Stimulated activated CD4-positive, alpha-beta T cell treated with anti-CD3 and anti-CD28 coated beads, TNF-alpha, amount 100 ng/mL, for 24 hours (primary cell): ENCODE results near the gene NAALADL2.

ENCODE experiments used
- DNase-seq, 3 experiments: peaks; one replicate each; pipeline ENCODE4 v3.0.0-alpha.2; 2020; ENCODE audit warnings: low read depth in 3 of 3

NAALADL2 gene

GRCh38 chr3:175308097-175308496 lies 449.0 kb downstream of the NAALADL2 start:
- DNase-seq = no peak

GRCh38 chr3:175310046-175310445 lies 450.9 kb downstream of the NAALADL2 start:
- DNase-seq = no peak

DNA sequence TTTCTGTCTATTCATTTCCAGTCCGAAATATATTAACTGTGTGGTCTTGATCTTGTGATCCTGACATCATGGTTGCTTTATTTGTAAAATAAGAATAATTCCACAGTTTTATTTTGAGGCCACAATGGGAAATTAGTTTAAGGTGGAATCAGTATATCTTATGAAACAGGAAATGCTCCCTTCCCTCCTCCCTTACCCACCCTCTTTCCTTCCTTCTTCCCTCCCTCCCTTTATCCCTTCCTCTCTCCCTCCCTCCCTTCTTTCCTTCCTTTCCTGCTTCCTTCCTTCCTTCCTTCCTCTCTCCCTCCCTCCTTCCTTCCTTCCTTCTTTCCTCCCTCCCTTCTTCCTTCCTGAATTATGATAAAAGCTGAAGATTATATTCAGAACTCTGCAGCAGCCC lies 452.3 kb downstream of the NAALADL2 start:
- DNase-seq = no peak

DNA sequence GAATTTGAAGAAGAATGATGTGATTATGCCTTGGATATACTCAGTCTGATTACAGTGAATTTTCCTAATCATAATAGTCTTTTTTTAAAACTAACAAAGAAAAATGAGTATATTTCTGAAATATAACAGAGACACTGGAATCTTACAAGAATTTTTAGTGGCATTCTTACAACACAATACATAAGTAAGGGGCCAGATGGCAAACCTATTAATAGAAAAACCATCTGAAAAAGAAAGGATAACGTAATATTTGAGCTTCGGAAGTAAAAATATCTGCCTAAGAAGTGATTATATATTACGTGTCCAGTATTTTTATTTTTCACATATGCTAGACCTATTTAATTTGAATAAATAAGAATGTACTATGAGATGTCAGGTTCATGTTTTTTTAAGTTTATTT lies 452.8 kb downstream of the NAALADL2 start:
- DNase-seq = no peak

GRCh38 chr3:175312791-175313190 lies 453.7 kb downstream of the NAALADL2 start:
- no peak for DNase-seq

DNA sequence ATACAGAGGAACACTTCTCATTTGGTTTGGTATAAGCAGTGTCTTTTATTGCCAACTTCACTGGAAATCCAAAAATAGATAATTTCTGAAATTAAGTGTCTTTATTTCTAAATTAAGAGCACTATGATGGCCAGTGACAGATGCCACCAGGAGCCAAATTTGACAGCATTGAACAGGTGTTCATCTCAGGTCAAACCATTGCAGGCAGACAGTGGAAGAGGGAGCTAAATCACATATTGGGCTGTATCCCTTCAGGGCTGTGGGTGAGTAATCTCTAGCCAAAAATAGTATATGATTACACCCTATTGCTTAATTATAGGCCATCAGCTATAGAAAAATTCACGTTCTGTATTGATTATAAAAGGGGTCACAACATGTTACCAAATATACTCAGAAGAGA lies 457.7 kb downstream of the NAALADL2 start:
- DNase-seq = no peak

DNA sequence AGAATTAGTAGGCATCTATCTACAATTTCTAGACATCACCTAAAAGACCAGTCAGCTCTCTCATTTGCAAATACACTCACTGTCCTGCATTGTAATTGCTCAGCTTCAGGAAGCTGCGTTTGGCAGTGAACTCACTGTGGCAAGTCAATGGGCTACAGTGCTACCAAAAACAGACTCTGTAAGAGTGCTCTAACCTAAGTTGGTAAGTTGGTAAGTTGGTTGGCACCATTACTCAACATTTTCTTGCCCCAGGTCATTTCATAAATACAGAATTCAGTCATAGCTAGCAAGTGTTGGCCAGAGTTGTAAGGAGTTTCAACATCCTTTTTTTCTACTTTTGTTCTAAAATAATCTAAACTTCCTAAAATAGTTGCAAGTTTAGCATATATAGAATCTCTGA lies 466.3 kb downstream of the NAALADL2 start:
- no peak for DNase-seq

DNA sequence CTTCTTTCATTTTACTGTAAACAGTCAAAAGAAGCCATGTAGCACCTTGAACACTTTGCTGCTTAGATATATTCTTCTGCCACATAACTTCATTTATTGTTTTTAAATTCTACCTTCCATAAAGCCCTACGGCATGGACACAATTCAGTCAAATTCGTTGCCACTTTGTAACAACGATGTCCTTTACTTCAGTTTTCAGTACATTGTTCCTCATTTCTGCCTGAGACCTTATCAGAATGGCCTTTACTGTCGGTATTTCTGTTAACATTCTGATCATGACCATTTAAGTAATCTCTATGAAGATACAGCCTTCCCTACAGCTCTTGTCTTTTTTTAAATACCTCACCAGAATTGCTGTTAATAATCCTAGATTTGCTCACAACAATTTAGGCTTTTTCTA lies 466.9 kb downstream of the NAALADL2 start:
- no peak for DNase-seq

- no peak for DNase-seq
Measured at GRCh38 chr3:175329373-175329772, 470.2 kb downstream of the NAALADL2 start.

DNA sequence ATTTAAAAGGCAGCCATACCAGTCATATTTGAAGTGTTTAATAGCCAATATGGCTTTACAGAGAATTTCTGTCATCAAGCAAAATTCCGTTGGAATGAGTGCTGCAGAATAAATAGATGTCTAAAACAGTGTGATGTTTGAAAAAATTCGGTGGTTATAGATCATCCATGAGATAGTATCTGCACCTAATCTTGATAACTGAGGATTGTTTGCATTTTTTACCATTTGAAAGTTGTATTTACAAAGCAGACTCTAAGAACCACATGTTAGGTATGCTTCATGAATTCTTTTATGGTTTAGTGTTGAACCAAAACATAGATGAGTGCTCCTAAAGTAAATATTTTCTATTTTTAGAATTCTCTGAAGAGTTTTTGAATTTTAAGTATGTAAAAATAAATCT lies 476.1 kb downstream of the NAALADL2 start:
- DNase-seq = no peak

DNA sequence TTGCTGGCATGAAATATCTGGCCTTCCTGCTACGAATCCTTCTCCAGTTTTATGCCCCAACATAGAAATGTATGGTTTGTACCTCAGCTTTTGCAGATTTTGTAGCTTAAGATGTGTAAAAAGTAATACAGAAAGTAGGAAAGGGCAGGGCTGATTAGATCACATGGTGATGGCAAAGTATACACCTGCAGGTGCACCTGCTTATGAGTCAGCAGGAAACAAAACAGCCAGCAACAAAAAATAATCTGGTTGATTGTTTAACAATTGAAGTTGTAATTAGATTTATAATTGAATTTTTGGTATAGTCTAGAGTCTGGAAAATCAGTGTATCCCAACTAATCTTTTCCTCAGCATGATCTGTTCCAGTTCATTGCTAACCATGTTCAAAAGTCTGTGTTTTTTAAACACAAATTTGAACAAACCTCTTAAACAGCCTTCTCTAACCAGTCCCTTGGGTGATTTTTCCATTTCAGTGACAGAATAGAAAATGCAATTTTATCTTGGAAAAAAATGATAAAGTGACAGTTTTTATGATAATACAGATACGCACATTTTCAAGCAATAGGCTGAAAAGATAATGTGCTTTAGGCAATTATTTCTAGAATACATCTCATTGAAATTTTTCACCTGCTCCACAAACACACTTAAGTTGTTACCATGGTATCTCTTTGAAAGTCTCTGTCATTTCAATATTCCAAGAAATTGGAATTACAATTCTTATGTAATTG lies 477.4 kb downstream of the NAALADL2 start:
- no peak for DNase-seq

GRCh38 chr3:175337631-175338030 lies 478.5 kb downstream of the NAALADL2 start:
- DNase-seq = no peak

DNA sequence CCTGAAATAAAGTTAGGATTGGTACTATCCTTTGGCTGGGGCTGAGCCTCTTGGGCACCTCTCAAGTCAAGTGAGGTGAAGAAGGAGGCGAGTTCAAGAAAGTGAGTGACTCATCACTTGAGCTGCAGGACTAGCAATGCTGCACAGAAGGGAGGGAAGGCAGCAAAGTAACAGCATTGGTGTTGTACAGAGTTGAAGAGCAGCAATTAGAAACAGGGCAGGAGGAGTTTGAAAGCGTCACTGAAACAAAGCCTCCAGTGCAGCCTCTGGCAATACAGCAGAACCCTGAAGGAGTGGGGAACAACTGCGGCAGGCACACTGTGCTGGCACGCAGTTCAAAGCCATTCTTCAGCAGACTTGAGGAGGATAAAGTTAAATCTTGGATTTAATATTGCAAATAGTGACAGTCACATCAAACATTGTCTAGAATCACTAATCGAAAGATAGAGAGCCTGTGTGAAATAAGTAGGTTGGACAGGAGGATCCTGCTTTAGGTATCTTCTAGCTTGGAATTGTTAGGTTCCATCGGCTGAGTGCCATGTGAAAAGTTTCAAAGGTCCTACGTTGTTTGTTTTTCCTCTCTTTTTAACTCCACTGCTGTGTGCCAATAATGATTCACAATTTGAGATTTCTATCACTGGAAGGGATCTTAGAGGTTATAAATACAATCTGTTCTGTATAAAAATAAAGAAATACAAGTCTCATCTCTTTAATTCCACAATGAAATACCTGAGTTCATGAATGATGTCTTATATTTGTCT lies 479.8 kb downstream of the NAALADL2 start:
- no peak for DNase-seq

- no peak for DNase-seq
Measured at GRCh38 chr3:175340338-175341015, 481.3 kb downstream of the NAALADL2 start.

GRCh38 chr3:175342196-175342595 lies 483.1 kb downstream of the NAALADL2 start:
- no peak for DNase-seq

GRCh38 chr3:175343946-175344345 lies 484.8 kb downstream of the NAALADL2 start:
- no peak for DNase-seq

DNA sequence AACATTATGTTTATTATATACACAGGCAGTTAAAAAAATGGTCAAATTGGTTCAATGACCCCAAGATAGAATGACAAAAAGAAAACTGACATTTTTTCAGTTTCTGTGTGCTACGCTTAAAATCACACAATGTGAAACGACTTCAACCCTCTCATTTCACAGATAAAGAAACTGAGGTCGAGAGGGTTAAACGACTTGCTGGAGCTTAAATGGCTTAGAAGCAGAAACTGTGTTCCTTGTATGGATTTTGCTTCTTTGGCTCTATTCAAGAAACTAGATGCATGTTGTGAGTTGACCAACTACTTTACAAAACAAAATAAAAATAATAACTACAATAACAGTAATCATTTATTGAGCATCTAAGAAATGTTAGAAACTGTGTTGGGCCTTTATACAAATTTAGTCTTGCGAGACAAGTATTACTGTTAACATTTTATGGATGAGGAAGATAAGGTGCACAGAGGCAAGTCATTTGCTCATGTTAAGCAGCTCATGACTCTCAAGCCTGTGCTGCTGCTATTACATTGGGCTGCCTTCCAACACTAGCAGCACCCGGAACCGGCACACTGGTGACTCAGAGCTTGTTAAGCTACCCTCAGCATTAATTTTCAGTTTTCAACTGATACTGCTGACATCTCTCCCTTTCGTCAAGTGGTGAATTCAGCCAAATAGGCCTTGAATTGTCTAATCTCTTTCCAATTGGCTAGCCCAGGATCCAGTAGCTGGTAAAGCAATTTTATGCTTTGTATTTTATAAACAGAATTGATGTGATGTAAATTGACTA lies 487.6 kb downstream of the NAALADL2 start:
- no peak for DNase-seq

DNA sequence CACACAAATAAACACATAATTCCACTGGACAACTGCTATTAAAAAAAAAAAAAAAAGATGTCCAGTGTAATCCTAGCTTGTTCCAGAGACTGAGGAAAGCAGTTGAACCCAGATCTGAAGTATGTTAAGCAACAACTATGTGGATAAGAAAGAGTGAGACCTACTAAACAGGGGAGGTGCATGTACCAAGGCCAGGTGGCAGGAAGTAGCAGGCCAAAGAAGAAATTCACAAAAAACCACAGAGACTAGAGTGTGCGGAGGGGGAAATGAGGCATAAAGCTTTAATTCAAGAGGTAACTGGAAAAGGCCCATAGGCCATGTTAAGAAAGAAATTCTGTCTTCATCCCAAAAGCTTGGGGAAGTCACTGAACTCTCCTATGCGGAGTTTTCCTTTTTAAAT lies 490.0 kb downstream of the NAALADL2 start:
- DNase-seq = no peak

- DNase-seq = no peak
Measured at GRCh38 chr3:175355801-175356335, 496.7 kb downstream of the NAALADL2 start.

- no peak for DNase-seq
Measured at GRCh38 chr3:175356899-175357324, 497.8 kb downstream of the NAALADL2 start.

DNA sequence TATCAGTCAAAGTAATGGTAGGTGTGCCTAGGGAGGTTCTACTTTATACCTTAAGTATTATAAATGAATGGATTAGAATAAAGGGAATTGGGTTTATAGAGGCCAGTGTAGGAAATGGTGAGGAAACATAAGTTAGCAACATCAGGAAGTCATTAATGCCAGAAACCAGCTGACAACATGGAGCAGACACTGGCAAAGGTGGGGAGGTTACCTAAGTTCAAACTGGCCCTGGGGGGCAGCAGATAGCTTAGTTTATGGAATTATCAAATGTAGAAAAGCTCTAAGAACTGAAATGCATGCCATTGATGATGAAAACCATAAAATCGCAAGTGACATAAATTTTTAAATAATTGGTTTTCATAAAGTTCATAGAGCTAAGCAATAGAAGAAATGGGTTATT lies 498.6 kb downstream of the NAALADL2 start:
- no peak for DNase-seq

- DNase-seq = no peak
Measured at GRCh38 chr3:175358935-175359334, 499.8 kb downstream of the NAALADL2 start.
